GM15510 (cell line): ENCODE data around the gene SETD7.

ENCODE experiments used
- POLR2A ChIP-seq: IDR thresholded peaks from 3 replicates; pipeline ENCODE4 v1.6.1; 2011; ENCODE audit warnings: borderline replicate concordance; ENCODE audit not compliant: insufficient read length; ENCODE audit errors: extremely low read depth

Gene SETD7

GRCh38 chr4:139584013-139584412 is 28.0 kb upstream of the SETD7 start:
- TF ChIP-seq POLR2A = no peak

DNA sequence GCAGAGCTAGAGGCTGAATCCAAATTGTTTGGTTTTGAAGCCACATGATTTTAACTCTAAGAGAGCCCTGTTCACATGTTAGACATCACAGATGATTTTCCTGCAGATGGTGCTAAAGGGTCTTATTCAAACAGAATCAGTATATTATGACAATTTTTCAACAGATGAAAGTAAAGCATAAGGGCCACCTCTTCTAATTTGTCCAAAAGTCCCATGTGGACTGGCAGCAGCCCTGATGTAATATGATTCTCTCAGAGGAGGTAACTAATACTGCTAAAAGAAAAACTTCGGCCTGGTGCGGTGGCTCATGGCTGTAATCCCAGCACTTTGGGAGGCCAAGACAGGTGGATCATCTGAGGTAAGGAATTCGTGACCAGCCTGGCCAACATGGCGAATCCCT is 26.0 kb upstream of the SETD7 start:
- no peak for TF ChIP-seq POLR2A

DNA sequence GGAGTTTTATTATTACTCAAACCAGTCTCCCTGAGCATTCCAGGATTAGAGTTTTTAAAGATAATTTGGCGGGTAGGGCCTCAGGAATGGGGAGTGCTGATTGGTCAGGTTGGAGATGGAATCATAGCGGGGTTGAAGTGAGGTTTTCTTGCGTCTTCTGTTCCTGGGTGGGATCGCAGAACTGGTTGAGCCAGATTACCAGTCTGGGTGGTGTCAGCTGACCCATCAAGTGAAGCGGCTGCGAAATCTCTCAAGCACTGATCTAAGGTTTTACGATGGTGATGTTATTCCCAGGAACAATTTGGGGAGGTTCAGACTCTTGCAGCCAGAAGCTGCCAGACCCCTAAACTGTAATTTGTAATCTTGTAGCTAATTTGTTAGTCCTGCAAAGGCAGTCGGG is 25.1 kb upstream of the SETD7 start:
- no peak for TF ChIP-seq POLR2A

DNA sequence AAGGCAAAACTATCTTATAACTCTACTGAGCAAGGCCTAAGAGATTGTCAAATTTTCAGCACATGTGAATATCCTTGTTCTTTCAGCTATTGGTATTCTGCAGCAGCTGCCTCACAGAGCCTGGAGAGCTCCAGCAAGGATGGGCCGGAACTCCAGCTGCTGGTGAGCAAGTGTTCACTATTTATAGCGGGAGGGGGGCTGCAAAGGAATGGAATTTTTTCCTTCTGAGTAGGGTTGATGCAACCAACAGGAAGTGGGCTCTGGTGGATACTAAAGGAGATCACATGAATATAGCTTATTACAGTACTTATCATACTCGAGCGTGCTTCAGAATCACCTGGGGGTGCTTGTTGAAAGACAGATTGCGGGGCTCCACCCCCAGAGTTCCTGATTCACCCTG is 20.2 kb upstream of the SETD7 start:
- TF ChIP-seq POLR2A = no peak

GRCh38 chr4:139575072-139575471 is 19.1 kb upstream of the SETD7 start:
- no peak for TF ChIP-seq POLR2A

- TF ChIP-seq POLR2A = no peak
Measured at GRCh38 chr4:139574641-139575040, 18.6 kb upstream of the SETD7 start.

- no peak for TF ChIP-seq POLR2A
Measured at GRCh38 chr4:139568206-139568955, 12.4 kb upstream of the SETD7 start.

DNA sequence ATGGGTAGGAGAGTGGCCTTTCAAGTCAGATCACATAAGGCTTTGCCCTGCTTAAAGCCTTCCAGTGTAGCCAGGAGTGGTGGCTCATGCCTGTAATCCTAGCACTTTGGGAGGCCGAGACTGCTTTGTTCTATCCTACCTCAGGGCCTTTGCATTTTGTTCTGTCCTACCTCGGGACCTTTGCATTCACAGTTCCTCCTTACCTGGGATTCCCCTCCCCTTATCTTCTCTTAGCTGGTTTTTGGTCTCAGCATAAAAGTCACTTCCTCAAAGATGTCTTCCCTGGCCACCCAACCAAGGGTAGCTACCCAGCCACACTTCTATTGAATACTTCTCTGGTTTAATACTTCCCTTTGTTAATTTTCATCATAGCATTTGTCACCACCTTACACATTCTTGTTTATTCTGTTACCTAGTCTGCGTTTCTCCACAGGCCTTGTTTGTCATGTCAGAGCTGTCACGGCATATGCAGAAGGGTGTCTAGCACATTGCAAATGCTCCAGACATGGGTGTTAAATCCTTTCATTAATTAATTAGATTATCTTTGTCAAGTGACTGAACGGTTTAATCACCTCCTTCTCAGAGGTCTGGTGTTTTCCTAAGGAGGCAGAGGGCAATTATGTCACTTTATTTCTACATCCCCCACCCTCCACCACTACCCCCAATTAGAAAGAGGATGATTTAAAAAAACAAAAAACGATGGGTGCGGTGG is 11.3 kb upstream of the SETD7 start:
- no peak for TF ChIP-seq POLR2A

DNA sequence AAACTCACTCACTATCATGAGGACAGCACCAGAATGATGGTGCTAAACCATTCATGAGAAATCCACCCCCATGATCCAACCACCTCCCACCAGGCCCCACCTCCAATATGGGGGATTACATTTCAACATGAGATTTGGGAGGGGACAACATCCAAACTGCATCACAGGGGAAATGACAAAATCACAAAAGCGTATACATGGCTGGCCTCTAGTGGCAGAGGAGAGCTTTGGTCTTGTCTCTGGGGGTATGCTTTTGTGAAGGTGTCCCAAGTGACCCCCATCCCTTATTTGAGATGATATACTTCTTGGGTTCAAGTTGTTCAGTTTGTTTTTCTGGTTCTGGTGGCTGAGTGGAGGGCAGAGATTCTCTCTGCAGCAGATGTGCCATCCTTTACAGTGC is 8.5 kb upstream of the SETD7 start:
- no peak for TF ChIP-seq POLR2A

DNA sequence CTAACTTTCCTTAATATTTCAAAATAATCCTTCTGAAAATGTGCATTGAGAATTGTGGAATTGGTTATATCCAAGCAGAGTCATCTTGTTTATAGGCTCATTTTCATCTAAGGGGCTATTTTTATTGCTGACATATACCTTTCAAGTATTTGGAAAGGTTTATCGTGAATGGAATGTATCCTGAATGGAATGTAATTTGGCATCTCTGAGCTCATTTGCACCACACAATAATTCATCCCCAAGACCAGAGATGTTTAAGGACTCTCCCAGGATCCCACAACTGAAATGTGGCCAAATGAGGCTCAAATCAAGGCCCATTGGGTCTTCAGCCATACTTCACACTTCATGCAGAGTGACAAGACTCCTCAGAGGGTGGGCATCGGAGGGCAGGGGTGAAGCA is 7.5 kb upstream of the SETD7 start:
- TF ChIP-seq POLR2A = no peak

- no peak for TF ChIP-seq POLR2A
Measured at GRCh38 chr4:139562839-139563238, 6.8 kb upstream of the SETD7 start.

DNA sequence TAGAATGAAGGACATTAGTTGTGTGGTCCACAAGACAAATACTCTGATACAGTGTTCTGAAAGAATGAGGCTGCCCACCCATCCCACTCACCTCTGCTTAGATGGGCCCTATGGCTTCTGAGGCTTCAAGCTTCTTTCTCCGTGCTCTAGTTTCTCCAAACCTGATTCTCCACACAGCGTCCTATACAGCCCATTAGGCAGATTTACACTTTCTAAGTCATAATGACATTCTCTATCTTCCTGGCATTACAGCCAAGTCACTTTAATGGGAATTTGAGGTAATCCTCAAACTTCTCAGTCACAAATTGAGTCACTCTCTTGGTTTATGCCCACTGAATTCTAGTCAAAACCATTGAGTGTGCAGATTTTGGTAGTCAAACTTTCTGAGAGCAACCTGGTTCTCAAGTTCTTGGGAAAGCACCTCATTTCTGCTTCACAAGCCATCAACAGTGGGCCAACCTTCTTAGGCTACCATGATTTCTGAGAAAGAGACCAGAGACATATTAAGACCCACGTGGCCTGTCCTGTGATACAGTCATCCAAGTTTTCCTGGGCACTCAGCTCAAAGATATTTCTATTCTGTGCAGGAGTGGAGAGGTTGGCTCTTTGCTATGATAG is 6.2 kb upstream of the SETD7 start:
- TF ChIP-seq POLR2A = no peak

DNA sequence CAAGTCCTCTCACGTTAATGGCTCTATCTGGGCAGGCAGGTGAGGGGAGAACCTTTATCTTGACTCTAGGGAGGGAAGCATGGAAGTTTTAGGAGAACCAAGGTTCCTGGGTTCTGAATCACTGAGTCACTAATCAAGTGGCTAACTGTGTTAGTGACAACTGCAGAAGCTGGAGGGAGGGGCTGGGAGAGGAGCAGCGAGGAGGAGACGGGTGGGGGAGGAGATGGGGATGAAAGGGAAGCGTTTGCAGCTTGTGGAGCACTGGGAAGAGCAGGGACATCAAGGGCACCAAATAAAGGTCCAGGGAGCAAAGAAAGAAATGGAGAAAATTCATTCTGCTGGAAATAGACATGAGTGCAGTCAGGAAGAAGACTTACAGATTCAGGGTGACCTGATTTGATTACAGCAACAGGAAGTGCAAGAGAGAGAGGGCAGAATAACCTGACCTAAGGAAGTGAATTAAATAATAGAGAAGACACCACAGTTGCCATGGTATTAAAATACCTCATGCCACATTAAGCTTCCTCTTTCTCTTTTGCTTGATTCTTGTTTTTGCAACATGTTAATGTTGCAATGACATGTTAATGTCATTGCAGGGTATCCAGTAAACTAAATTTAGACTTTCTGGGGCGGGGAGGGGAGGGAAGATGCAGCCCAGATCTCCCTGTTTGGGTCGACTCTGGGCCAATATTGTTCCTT is 4.5 kb upstream of the SETD7 start:
- no peak for TF ChIP-seq POLR2A

DNA sequence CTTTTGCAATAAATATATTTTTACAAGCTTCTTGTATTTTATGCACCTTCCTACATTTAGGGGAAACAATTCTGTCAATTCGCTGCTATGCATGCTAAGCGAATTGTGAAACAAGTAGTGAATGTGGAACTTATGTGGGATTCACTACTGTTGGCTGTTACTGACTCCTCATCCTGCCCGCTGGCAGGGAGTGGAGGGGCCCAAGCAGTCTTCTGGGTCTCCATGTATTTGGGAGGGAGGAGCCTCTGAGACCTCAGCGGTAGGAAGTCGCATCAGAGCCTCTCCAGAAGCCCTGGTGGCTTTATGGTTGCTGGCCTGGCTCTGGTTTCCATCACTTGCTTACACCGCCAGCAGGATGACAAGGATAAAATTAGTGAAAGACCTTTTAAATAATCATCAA is 3.7 kb upstream of the SETD7 start:
- no peak for TF ChIP-seq POLR2A

GRCh38 chr4:139559089-139559479 is 3.1 kb upstream of the SETD7 start:
- no peak for TF ChIP-seq POLR2A
